ENCODE measurements around the gene AQP2. TPM values are rescaled to one million over a fixed set of nuclear protein-coding genes. Genes with fewer than 3 reads are reported as not detected.

The AQP2 gene
- total and polyA plus RNA-seq, 2 of the 4 experiments (the other 2 are of a cell fraction), result not detected

DNA sequence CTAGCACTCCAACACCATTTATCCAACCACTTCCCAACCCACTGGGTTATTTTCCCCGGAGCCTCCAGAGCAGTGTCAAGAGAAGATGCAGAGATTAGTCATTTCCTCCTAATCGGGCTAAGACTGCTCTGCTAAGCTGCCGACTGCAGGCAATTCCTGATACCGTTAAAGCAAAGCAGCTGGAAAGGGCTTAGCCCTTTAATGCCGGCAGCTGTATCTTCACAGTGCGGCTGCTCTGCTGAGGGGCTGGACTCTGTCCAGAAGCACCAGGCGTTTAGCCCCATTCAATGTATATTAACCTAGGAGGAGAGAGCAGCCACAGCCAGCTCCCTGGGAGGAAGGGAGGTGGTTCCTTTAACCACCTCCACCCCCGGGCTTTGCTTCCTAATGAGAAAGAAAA is 33.4 kb downstream of the AQP2 start:
- no TSS peak for BruUV-seq (replicated peaks)
- Histone ChIP-seq H3K4me3 (ENCODE audit: insufficient read depth, low read depth, low read length) (no peak overlapping the region), H3K4me1 (ENCODE audit: control insufficient read depth, insufficient read depth, low read length) (peaks cover 16% of the 10 kb centered on the region), H2BK20ac (ENCODE audit: low read depth, low read length) (no peak overlapping the region), H3K18ac (ENCODE audit: low read depth, low read length) (peak overlapping the region; percentile 51), H3K27me3 (ENCODE audit: control insufficient read depth, insufficient read depth, low read length) (no peaks in the 10 kb centered on the region), H2AFZ (replicated peaks; ENCODE audit: low read length, poor library complexity) (peak overlapping the region; percentile 78), H2AK5ac (ENCODE audit: low read depth, low read length) (no peak overlapping the region), H4K8ac (ENCODE audit: low read depth in 2 of 2, low read length in 2 of 2) (peak overlapping the region in 1 of 2 experiments; percentile 70; a peak in 1 of 4 replicates), H4K91ac (ENCODE audit: insufficient read depth, low read depth, low read length) (no peak overlapping the region), H4K5ac (ENCODE audit: low read depth, low read length) (peak overlapping the region; percentile 62), H3K9ac (ENCODE audit: low read depth, low read length) (no peak overlapping the region), H4K20me1 (ENCODE audit: insufficient read depth, low read length) (no peaks in the 10 kb centered on the region), H2AK9ac (replicated peaks; ENCODE audit: low read depth, low read length, poor library complexity) (no peak overlapping the region), H3K4ac (ENCODE audit: low read depth, low read length) (peak overlapping the region; percentile 48; the same call in 1 of the 2 replicates), H2BK5ac (ENCODE audit: low read depth, low read length, poor library complexity, severe bottlenecking) (peak overlapping the region; percentile 53), H3K9me1 (ENCODE audit: insufficient read depth, low read length) (peaks cover 18% of the 10 kb centered on the region), H3K9me3 (ENCODE audit: control insufficient read depth, insufficient read depth, low read length) (no peaks in the 10 kb centered on the region), H3K36me3 (ENCODE audit: control insufficient read depth, insufficient read depth, low read length) (no peaks in the 10 kb centered on the region), H3K56ac (ENCODE audit: extremely low read depth, insufficient read depth, low read length) (no peak overlapping the region), H3K23ac (ENCODE audit: low read depth, low read length) (0 out of 2 replicates have a peak overlapping the region, but pooled peaks have one; percentile 0), H3K14ac (replicated peaks; ENCODE audit: low read depth, low read length) (peak overlapping the region; percentile 51; the same call in 1 of the 2 replicates), H2BK120ac (ENCODE audit: low read depth, low read length) (peak overlapping the region; percentile 58; the same call in 1 of the 2 replicates), H2BK15ac (ENCODE audit: low read depth, low read length) (peak overlapping the region; percentile 30; the same call in 1 of the 3 replicates), H3K27ac (ENCODE audit: insufficient read depth, low read length) (peak overlapping the region; percentile 33; the same call in 1 of the 2 replicates), H3K79me1 (ENCODE audit: low read depth in 1 of 2, low read length in 2 of 2) (peaks cover 3 to 30% of the 10 kb centered on the region in 2 experiments; a peak in 3 of 4 replicates), H3K4me2 (ENCODE audit: low read depth, low read length) (peak overlapping the region; percentile 79)
- ChIA-PET CTCF (interaction anchor here (1.8 kb wide), 1 partner anchor 17 kb away, joined by 11 read pairs; no protein-coding TSS in a partner anchor), POLR2A (ENCODE audit: unreplicated experiment) (interaction anchor here (0.6 kb wide), 1 partner anchor 45 kb away, joined by 3 read pairs; no protein-coding TSS in a partner anchor)
- DNase-seq (peak; percentile 92), ATAC-seq (ENCODE audit: low read depth) (peak; percentile 96)
- intact Hi-C loops (cut with micrococcal nuclease) (no loop called here), dilution Hi-C loops (cut with HindIII; ENCODE audit: low sequenced_read_pairs, unreplicated experiment) (no loop called here), in situ Hi-C loops (cut with MboI; ENCODE audit: low sequenced_read_pairs) (no loop called here)
- TF ChIP-seq CHD1 (IDR thresholded peaks at IDR 0.05; ENCODE audit: low read depth, low read length) (no peak), CEBPB (IDR thresholded peaks at IDR 0.05; ENCODE audit: low read depth, low read length) (no peak), RAD21 (IDR thresholded peaks at IDR 0.05; ENCODE audit: low read length) (peak; percentile 17; the same call in 1 of the 2 replicates), NFE2L2 (IDR thresholded peaks at IDR 0.05; ENCODE audit: low read depth, low read length) (no peak), SMC3 (IDR thresholded peaks at IDR 0.05; ENCODE audit: low read depth, low read length) (peak; percentile 20; the same call in 1 of the 2 replicates), BHLHE40 (IDR thresholded peaks at IDR 0.05; ENCODE audit: low read depth, low read length) (no peak), MAZ (IDR thresholded peaks at IDR 0.05; ENCODE audit: borderline replicate concordance, low read depth, low read length) (no peak; the same call in 1 of the 2 replicates), POLR2A (IDR thresholded peaks at IDR 0.05; ENCODE audit: low read depth, low read length) (no peak), FOS (IDR thresholded peaks at IDR 0.05; ENCODE audit: low read depth, low read length) (no peak), RCOR1 (IDR thresholded peaks at IDR 0.05; ENCODE audit: insufficient replicate concordance, low read length) (no peak), MXI1 (IDR thresholded peaks at IDR 0.05; ENCODE audit: borderline replicate concordance, low read depth, low read length) (no peak), MAFK (IDR thresholded peaks at IDR 0.05; ENCODE audit: low read depth, low read length) (no peak)
- TF ChIP-seq, protein P1, sequence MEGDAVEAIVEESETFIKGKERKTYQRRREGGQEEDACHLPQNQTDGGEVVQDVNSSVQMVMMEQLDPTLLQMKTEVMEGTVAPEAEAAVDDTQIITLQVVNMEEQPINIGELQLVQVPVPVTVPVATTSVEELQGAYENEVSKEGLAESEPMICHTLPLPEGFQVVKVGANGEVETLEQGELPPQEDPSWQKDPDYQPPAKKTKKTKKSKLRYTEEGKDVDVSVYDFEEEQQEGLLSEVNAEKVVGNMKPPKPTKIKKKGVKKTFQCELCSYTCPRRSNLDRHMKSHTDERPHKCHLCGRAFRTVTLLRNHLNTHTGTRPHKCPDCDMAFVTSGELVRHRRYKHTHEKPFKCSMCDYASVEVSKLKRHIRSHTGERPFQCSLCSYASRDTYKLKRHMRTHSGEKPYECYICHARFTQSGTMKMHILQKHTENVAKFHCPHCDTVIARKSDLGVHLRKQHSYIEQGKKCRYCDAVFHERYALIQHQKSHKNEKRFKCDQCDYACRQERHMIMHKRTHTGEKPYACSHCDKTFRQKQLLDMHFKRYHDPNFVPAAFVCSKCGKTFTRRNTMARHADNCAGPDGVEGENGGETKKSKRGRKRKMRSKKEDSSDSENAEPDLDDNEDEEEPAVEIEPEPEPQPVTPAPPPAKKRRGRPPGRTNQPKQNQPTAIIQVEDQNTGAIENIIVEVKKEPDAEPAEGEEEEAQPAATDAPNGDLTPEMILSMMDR (conservative IDR thresholded peaks at IDR 0.05; ENCODE audit: low read depth, low read length), result 0 out of 2 replicates have a peak, but pooled peaks have one; percentile 18
- TF ChIP-seq, protein P2, sequence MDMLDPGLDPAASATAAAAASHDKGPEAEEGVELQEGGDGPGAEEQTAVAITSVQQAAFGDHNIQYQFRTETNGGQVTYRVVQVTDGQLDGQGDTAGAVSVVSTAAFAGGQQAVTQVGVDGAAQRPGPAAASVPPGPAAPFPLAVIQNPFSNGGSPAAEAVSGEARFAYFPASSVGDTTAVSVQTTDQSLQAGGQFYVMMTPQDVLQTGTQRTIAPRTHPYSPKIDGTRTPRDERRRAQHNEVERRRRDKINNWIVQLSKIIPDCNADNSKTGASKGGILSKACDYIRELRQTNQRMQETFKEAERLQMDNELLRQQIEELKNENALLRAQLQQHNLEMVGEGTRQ (IDR thresholded peaks at IDR 0.05; ENCODE audit: low read depth, low read length), result no peak
- TF ChIP-seq, protein P3, sequence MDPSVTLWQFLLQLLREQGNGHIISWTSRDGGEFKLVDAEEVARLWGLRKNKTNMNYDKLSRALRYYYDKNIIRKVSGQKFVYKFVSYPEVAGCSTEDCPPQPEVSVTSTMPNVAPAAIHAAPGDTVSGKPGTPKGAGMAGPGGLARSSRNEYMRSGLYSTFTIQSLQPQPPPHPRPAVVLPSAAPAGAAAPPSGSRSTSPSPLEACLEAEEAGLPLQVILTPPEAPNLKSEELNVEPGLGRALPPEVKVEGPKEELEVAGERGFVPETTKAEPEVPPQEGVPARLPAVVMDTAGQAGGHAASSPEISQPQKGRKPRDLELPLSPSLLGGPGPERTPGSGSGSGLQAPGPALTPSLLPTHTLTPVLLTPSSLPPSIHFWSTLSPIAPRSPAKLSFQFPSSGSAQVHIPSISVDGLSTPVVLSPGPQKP (IDR thresholded peaks at IDR 0.05; ENCODE audit: borderline replicate concordance, low read depth, low read length), result no peak
- 0% methylated on average over 3 of the region's 8 CpGs; no CpG with 5 or more reads in 1 of the 2 experiments for WGBS, 2 experiments (ENCODE audit: extremely low coverage in 2 of 2, insufficient read length in 1 of 2)

Measured in IMR-90 (cell line).